ENCODE measurements around the gene GABRG3.

GRCh38 chr15:26972636-26973035 is 1.7 kb downstream of the GABRG3 start:
- TF ChIP-seq POLR2A (IDR thresholded peaks at IDR 0.05; ENCODE audit: low read depth) (no peak), CTCF (IDR thresholded peaks at IDR 0.05) (no peak), EP300 (IDR thresholded peaks at IDR 0.05) (no peak), POLR2AphosphoS5 (IDR thresholded peaks at IDR 0.05) (no peak)
